ENCODE results near the gene RMP24.
"Not testable (repeated sequence)": the region's sequence is repeated elsewhere in the genome, so short reads cannot be mapped to it uniquely, and the experiment has no call there.

RMP24 gene

GRCh38 chr18:35967866-35968265 is 4.6 kb upstream of the RMP24 start:
- not testable (repeated sequence) for DNase-seq (ENCODE audit: low read depth in 3 of 3, low spot score in 2 of 3)

- no peak for DNase-seq (ENCODE audit: low read depth in 3 of 3, low spot score in 2 of 3)
Observed at GRCh38 chr18:35968278-35968880, 4.1 kb upstream of the RMP24 start.

GRCh38 chr18:35969676-35970075 is 2.8 kb upstream of the RMP24 start:
- DNase-seq (ENCODE audit: low read depth in 3 of 3, low spot score in 2 of 3), result no peak

- DNase-seq (ENCODE audit: low read depth in 3 of 3, low spot score in 2 of 3), result peak in 1 of 3 donors; percentile 32
Observed at GRCh38 chr18:35971661-35972196, 750 bp upstream of the RMP24 start.

- no peak for DNase-seq (ENCODE audit: low read depth in 3 of 3, low spot score in 2 of 3)
Observed at GRCh38 chr18:35973650-35974049, 1.2 kb downstream of the RMP24 start.

GRCh38 chr18:35974181-35974580 is 1.7 kb downstream of the RMP24 start:
- no peak for DNase-seq (ENCODE audit: low read depth in 3 of 3, low spot score in 2 of 3)

GRCh38 chr18:35979112-35979511 is 6.6 kb downstream of the RMP24 start:
- no peak for DNase-seq (ENCODE audit: low read depth in 3 of 3, low spot score in 2 of 3)

GRCh38 chr18:35982409-35983114 is 10.1 kb downstream of the RMP24 start:
- no peak for DNase-seq (ENCODE audit: low read depth in 3 of 3, low spot score in 2 of 3)

GRCh38 chr18:35983147-35983546 is 10.7 kb downstream of the RMP24 start:
- DNase-seq (ENCODE audit: low read depth in 3 of 3, low spot score in 2 of 3), result no peak

GRCh38 chr18:35983818-35984217 is 11.3 kb downstream of the RMP24 start:
- no peak for DNase-seq (ENCODE audit: low read depth in 3 of 3, low spot score in 2 of 3)

GRCh38 chr18:35991696-35992095 is 19.2 kb downstream of the RMP24 start:
- DNase-seq (ENCODE audit: low read depth in 3 of 3, low spot score in 2 of 3), result no peak

GRCh38 chr18:35993013-35993412 is 20.5 kb downstream of the RMP24 start:
- DNase-seq (ENCODE audit: low read depth in 3 of 3, low spot score in 2 of 3), result no peak

GRCh38 chr18:35998967-35999366 is 26.5 kb downstream of the RMP24 start:
- DNase-seq (ENCODE audit: low read depth in 3 of 3, low spot score in 2 of 3), result no peak

- no peak for DNase-seq (ENCODE audit: low read depth in 3 of 3, low spot score in 2 of 3)
Observed at GRCh38 chr18:35999925-36000324, 27.4 kb downstream of the RMP24 start.

GRCh38 chr18:36006997-36007396 is 34.5 kb downstream of the RMP24 start:
- DNase-seq (ENCODE audit: low read depth in 3 of 3, low spot score in 2 of 3), result no peak

- no peak for DNase-seq (ENCODE audit: low read depth in 3 of 3, low spot score in 2 of 3)
Observed at GRCh38 chr18:36009214-36009613, 36.7 kb downstream of the RMP24 start.

GRCh38 chr18:36012891-36013290 is 40.4 kb downstream of the RMP24 start:
- no peak for DNase-seq (ENCODE audit: low read depth in 3 of 3, low spot score in 2 of 3)

- DNase-seq (ENCODE audit: low read depth in 3 of 3, low spot score in 2 of 3), result no peak
Observed at GRCh38 chr18:36015629-36016028, 43.1 kb downstream of the RMP24 start.

- no peak for DNase-seq (ENCODE audit: low read depth in 3 of 3, low spot score in 2 of 3)
Observed at GRCh38 chr18:36017232-36017631, 44.8 kb downstream of the RMP24 start.

- no peak for DNase-seq (ENCODE audit: low read depth in 3 of 3, low spot score in 2 of 3)
Observed at GRCh38 chr18:36020174-36020711, 47.8 kb downstream of the RMP24 start.

GRCh38 chr18:36023336-36023735 is 50.9 kb downstream of the RMP24 start:
- DNase-seq (ENCODE audit: low read depth in 3 of 3, low spot score in 2 of 3), result no peak

GRCh38 chr18:36024241-36024640 is 51.8 kb downstream of the RMP24 start:
- DNase-seq (ENCODE audit: low read depth in 3 of 3, low spot score in 2 of 3), result not testable (repeated sequence)

Measured in right renal cortex interstitium (tissue), 3 donors.